Mammary epithelial cell (primary cell): Measurements from ENCODE around the gene SORCS3.

Experiments
- EZH2 ChIP-seq: IDR thresholded peaks from 2 replicates; pipeline ENCODE4 v1.6.1; 2012; ENCODE audit warnings: low read length, inconsistent platforms, borderline replicate concordance
- TF ChIP-seq, protein P1 (sequence below), 2 donors: IDR thresholded peaks in 1 of 2; conservative IDR thresholded peaks in 1 of 2; 2 replicates each; pipeline ENCODE4 v1.5.1; 2011 to 2012; ENCODE audit warnings: inconsistent platforms in 2 of 2, low read length in 2 of 2, mild to moderate bottlenecking in 2 of 2, control low read depth in 1 of 2, low read depth in 1 of 2; ENCODE audit not compliant: insufficient read depth in 1 of 2; ENCODE audit errors: extremely low read depth in 1 of 2

DNA sequence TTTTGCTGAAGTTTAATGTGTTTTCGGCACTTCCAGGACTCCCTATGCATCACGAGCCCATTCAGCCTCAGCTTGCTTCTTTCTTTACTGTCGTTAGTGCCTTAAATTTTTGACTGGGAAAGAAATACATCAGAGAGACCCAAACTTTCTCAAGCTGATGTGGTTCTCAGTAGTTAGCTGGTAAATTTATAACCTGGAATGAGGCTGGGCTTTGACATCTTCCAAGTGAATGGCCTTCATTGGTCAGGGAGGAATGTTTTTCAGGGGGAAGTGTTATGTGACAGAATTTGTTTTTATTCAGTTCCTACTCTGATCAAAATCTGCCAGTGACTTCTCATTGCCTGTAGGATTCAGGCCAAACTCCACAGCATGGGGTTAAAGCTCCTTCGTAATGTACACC lies 296.9 kb downstream of the SORCS3 start:
- TF ChIP-seq, protein P1, sequence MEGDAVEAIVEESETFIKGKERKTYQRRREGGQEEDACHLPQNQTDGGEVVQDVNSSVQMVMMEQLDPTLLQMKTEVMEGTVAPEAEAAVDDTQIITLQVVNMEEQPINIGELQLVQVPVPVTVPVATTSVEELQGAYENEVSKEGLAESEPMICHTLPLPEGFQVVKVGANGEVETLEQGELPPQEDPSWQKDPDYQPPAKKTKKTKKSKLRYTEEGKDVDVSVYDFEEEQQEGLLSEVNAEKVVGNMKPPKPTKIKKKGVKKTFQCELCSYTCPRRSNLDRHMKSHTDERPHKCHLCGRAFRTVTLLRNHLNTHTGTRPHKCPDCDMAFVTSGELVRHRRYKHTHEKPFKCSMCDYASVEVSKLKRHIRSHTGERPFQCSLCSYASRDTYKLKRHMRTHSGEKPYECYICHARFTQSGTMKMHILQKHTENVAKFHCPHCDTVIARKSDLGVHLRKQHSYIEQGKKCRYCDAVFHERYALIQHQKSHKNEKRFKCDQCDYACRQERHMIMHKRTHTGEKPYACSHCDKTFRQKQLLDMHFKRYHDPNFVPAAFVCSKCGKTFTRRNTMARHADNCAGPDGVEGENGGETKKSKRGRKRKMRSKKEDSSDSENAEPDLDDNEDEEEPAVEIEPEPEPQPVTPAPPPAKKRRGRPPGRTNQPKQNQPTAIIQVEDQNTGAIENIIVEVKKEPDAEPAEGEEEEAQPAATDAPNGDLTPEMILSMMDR (conservative IDR thresholded peaks at IDR 0.05 in 1 of 2, IDR thresholded peaks at IDR 0.05 in 1 of 2; ENCODE audit: extremely low read depth in 1 of 2, insufficient read depth in 1 of 2, low read depth in 1 of 2, low read length in 2 of 2): no peak
- no peak for TF ChIP-seq EZH2
